ENCODE data around the gene CHCHD3. TPM values are rescaled to one million over a fixed set of nuclear protein-coding genes. Genes with fewer than 3 reads are reported as not detected.

The CHCHD3 gene
- total and polyA plus RNA-seq, 9 of the 15 experiments (the other 6 are each of a cell fraction or from before 2014, with no cell fraction given), result 66.2 to 279 (median 204) TPM

GRCh38 chr7:133048589-133048988 lies 33.3 kb downstream of the CHCHD3 start:
- FAIRE-seq (no peak), ATAC-seq (no peak), DNase-seq (ENCODE audit: extremely low read depth in 1 of 4, low spot score in 3 of 4) (no peak)
- no peaks in the 10 kb centered on the region for H3K27me3 ChIP-seq (ENCODE audit: control insufficient read depth in 2 of 2, insufficient read depth in 2 of 2, low read length in 2 of 2)
- H3K4me3 ChIP-seq, result no peak overlapping the region
- in situ Hi-C loops (cut with MboI) (no loop called here), intact Hi-C loops (cut with micrococcal nuclease) (no loop called here)
- TF ChIP-seq RCOR1 (IDR thresholded peaks at IDR 0.05; ENCODE audit: borderline replicate concordance in 1 of 2, low read depth in 2 of 2, low read length in 2 of 2) (no peak), ELF2 (CRISPR knock-in tag; IDR thresholded peaks at IDR 0.05) (no peak), BCLAF1 (IDR thresholded peaks at IDR 0.05; ENCODE audit: borderline replicate concordance in 1 of 2, control insufficient read depth in 1 of 2, low read depth in 2 of 2, low read length in 1 of 2) (no peak), ZNF584 (CRISPR knock-in tag; IDR thresholded peaks at IDR 0.05; ENCODE audit: low read depth) (no peak), ZBTB1 (CRISPR knock-in tag; IDR thresholded peaks at IDR 0.05; ENCODE audit: borderline replicate concordance, low read depth) (no peak)
- no peaks in the 10 kb centered on the region for H3K9me3 ChIP-seq (replicated peaks; ENCODE audit: control insufficient read depth, insufficient read depth, low read depth, low read length)
- no peaks in the 10 kb centered on the region for H3K9me1 ChIP-seq (ENCODE audit: control insufficient read depth, insufficient read depth, low read length)
- BruUV-seq (replicated peaks), result no TSS peak
- peaks cover 94% of the 10 kb centered on the region for H3K79me2 ChIP-seq (ENCODE audit: control insufficient read depth, insufficient read depth, low read length)
- no peak overlapping the region for H3K4me2 ChIP-seq (ENCODE audit: insufficient read depth, low read length)
- no peak overlapping the region for H3K27ac ChIP-seq (ENCODE audit: extremely low read depth, low read depth, low read length)
- no peak overlapping the region for H2AFZ ChIP-seq (ENCODE audit: low read depth, low read length)
- ChIA-PET CTCF (ENCODE audit: low intra/inter-chr PET ratio) (no interaction called here), POLR2A (interaction anchor here (1.5 kb wide), 1 partner anchor 16 kb away, joined by 3 read pairs; no protein-coding TSS in a partner anchor)
- 96% methylated on average over 4 of the region's 4 CpGs for WGBS (ENCODE audit: insufficient coverage, low coverage, missing lambda C conversion rate)
- H3K36me3 ChIP-seq (ENCODE audit: control insufficient read depth, insufficient read depth, low read length), result peaks cover 25% of the 10 kb centered on the region
- H3K4me1 ChIP-seq (replicated peaks in 1 of 2; ENCODE audit: control insufficient read depth in 2 of 2, insufficient read depth in 2 of 2, low read length in 2 of 2), result peaks cover 0 to 16% of the 10 kb centered on the region in 2 experiments; a peak in 2 of 5 replicates
- H3K9ac ChIP-seq (ENCODE audit: insufficient read depth in 1 of 2, low read depth in 2 of 2, low read length in 2 of 2), result no peak overlapping the region
- peaks cover 27% of the 10 kb centered on the region for H4K20me1 ChIP-seq (replicated peaks; ENCODE audit: control insufficient read depth, insufficient read depth, low read length)

Measured in K562 (cell line).